Vagina (tissue), 2 donors: Measurements from ENCODE around the gene LIPT2. TPM values are rescaled to one million over a fixed set of nuclear protein-coding genes. Genes with fewer than 3 reads are reported as not detected.

Source experiments
- DNase-seq, 2 donors: peaks; one replicate each; pipeline ENCODE4 v3.0.0-alpha.2; 2017; ENCODE audit errors: extremely low spot score in 2 of 2
- H3K27ac ChIP-seq: fragments of 200-600 bp; sonication (generic); one replicate; pipeline ENCODE4 v1.5.1; 2019
- H3K27me3 ChIP-seq: fragments of 200-600 bp; sonication (generic); one replicate; pipeline ENCODE4 v1.5.1; 2019
- H3K36me3 ChIP-seq, 2 donors: fragments of 200-600 bp; sonication (generic); one replicate each; pipeline ENCODE4 v1.5.1; 2017 to 2019
- H3K4me1 ChIP-seq: fragments of 200-600 bp; sonication (generic); one replicate; pipeline ENCODE4 v1.5.1; 2019
- H3K4me3 ChIP-seq, 2 donors: fragments of 200-600 bp; sonication (generic); 1 replicate in 1 of 2; 2 replicates in 1 of 2; pipeline ENCODE4 v1.5.1; 2016 to 2019
- H3K9me3 ChIP-seq: fragments of 200-600 bp; sonication (generic); one replicate; pipeline ENCODE4 v1.5.1; 2019
- POLR2A ChIP-seq, 2 donors: fragments of 450-650 bp; IDR thresholded peaks; one replicate each; pipeline ENCODE4 v1.6.1; 2017; ENCODE audit warnings: antibody characterized with exemption in 2 of 2, mild to moderate bottlenecking in 2 of 2, moderate library complexity in 2 of 2
- POLR2AphosphoS5 ChIP-seq, 2 donors: sonication (generic); formaldehyde crosslinking; IDR thresholded peaks; one replicate each; pipeline ENCODE4 v1.9.0; 2017; ENCODE audit warnings: antibody characterized with exemption in 2 of 2, mild to moderate bottlenecking in 2 of 2, low read depth in 1 of 2; ENCODE audit not compliant: insufficient read depth in 1 of 2
- intact Hi-C: fragments of 100-400 bp; cut with DNase I; formaldehyde crosslinking; loops from one replicate; pipeline ENCODE4 v1.15.1; 2023
- small RNA-seq: library from RNA; depleted of rRNA; stranded (forward); fragments of <200 nt; gene quantifications from one replicate; pipeline ENCODE3, GENCODE V24; 2016
- total RNA-seq: library from RNA; depleted of rRNA; stranded (reverse); fragments of >200 nt; gene quantifications from one replicate; pipeline ENCODE4 v1.2.3, GENCODE V29; 2016
- TF ChIP-seq, protein P1 (sequence below), 3 experiments: fragments of 450-650 bp in 2 of 3; fragments of 200-600 bp in 1 of 3; sonication (generic) in 1 of 3; IDR thresholded peaks; one replicate each; pipeline ENCODE4 v1.5.1; 2017 to 2019; ENCODE audit warnings: antibody characterized with exemption in 3 of 3, mild to moderate bottlenecking in 2 of 3, moderate library complexity in 2 of 3

LIPT2 gene
- total RNA-seq, 1 donor from 2014 or later: 3.9 TPM

DNA sequence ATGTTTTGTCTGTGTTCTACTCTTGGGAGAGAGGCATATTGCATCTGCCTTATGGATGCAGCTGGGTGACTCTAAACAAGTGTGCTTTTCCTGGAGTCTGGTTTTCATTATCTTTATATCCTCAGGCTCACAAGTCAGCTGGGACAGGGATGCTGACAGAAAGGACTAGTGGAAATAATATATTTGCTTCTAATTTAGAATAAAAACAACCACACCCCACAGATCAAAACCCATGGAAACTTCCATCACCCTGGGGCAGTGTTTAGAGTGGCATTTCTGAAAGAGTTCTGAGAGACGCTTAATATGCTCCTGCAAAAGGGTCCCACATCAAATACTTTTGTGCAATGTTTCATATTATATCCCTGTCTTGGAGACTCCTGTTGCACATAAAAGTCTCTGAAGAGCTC is 47.0 kb downstream of the LIPT2 start:
- Histone ChIP-seq H3K4me1 (peaks cover 28% of the 10 kb centered on the region), H3K4me3 (no peak overlapping the region), H3K36me3 (no peaks in the 10 kb centered on the region), H3K27me3 (no peaks in the 10 kb centered on the region), H3K27ac (peak overlapping the region; percentile 12), H3K9me3 (no peaks in the 10 kb centered on the region)
- no peak for TF ChIP-seq POLR2AphosphoS5 (IDR thresholded peaks at IDR 0.05; ENCODE audit: insufficient read depth in 1 of 2, low read depth in 1 of 2)
- no peak for TF ChIP-seq POLR2A (IDR thresholded peaks at IDR 0.05)
- TF ChIP-seq, protein P1, sequence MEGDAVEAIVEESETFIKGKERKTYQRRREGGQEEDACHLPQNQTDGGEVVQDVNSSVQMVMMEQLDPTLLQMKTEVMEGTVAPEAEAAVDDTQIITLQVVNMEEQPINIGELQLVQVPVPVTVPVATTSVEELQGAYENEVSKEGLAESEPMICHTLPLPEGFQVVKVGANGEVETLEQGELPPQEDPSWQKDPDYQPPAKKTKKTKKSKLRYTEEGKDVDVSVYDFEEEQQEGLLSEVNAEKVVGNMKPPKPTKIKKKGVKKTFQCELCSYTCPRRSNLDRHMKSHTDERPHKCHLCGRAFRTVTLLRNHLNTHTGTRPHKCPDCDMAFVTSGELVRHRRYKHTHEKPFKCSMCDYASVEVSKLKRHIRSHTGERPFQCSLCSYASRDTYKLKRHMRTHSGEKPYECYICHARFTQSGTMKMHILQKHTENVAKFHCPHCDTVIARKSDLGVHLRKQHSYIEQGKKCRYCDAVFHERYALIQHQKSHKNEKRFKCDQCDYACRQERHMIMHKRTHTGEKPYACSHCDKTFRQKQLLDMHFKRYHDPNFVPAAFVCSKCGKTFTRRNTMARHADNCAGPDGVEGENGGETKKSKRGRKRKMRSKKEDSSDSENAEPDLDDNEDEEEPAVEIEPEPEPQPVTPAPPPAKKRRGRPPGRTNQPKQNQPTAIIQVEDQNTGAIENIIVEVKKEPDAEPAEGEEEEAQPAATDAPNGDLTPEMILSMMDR (IDR thresholded peaks at IDR 0.05): no peak
- no peak for DNase-seq
- intact Hi-C loops: loop anchor here (5.0 kb wide), 2 partner anchors 59 to 189 kb away; no protein-coding TSS in a partner anchor

DNA sequence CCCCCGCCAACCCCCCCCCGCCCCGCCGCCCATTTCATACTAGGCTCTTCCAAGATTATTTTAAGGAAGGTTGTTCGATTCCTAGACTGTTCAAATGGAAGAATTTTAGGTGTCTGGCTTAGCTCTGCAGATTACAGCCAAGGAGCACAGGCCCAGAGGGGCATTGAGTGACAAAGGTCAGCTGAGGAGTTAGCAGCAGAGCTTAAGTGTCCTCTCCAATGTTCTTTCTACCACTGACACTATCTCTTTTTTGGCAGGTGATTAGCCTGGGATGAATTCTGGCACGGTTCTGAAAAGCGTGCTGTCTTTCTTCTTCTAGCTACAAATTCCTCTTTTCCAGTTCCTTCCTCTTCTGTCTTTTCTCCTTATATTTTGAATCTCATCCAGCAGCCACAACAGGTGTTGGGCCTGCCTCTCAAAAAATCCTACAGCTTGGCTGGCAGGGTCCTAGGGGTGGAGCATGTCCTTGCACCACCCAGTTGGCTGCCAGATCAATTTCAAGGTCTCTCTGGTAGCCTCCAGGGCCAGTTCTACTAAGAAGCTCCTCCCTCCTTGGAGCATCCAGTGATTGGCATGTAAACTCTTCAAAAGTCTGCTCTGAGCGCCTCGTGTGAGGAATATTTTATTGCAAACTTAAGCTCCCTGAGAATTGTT is 49.2 kb downstream of the LIPT2 start:
- H3K4me1 ChIP-seq: peaks cover 28% of the 10 kb centered on the region
- no peak overlapping the region for H3K4me3 ChIP-seq
- DNase-seq: no peak
- H3K27me3 ChIP-seq: no peaks in the 10 kb centered on the region
- H3K9me3 ChIP-seq: no peaks in the 10 kb centered on the region
- TF ChIP-seq POLR2AphosphoS5 (IDR thresholded peaks at IDR 0.05; ENCODE audit: insufficient read depth in 1 of 2, low read depth in 1 of 2) (no peak), POLR2A (IDR thresholded peaks at IDR 0.05) (no peak)
- TF ChIP-seq, protein P1 (IDR thresholded peaks at IDR 0.05): no peak
- H3K36me3 ChIP-seq: no peaks in the 10 kb centered on the region
- peak overlapping the region; percentile 50 for H3K27ac ChIP-seq
- intact Hi-C loops: no loop called here

DNA sequence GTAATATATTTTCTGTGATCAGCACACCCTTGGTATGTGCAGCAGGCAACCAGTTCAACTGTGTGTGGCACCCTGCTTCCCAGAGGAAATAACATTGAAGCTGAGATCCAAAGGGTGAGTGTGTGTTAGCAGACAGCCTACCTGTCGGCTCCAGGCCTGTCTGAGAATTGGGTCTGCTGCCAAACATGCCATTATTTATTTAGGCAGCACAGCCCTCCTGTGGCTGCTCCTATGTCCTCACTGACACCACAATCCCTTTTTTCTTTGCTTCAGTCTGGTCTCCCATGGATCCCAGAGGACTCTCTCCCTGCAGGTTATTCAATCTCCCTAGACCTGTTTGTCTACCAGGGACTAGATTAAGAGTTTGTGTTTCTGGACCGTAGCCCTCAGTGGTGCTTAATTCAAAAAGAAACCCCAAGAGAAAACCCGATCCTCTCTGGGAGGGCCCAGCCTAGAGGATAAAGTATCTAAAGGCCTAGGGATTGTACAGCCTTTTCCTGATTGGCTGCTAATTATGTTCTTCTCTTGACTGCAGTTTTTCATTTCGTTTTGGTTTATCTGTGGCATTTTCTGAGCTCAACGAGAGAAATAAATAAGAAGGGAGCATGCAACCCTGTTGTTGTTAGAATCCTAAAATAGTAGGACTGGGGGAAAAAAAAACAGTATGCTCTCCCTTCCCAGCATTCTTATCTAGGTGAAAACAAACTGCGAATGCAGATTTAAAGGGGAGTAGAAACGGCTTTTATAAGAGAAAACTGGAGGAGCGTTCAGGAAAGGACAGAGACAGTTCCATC is 50.3 kb downstream of the LIPT2 start:
- no peak for DNase-seq

DNA sequence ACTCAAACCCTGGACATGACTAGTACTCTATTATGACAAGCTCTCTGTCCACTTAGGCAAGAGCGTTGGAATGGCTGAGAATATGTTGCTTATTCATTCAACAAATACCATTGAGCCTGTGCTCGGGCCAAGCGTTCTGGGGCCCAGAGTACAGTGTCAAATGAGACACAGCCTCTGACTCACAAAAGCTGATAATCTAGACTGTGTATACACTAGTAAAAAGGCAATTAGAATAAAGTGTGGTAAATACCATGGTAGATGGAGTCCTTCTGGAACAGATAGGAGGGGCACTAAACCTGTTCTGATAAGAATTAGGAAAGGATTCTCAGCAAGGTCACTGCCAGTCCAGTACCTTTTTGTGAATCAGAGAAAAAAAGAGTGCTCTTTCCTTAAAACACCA is 50.9 kb downstream of the LIPT2 start:
- peak overlapping the region; percentile 50 for H3K27ac ChIP-seq
- H3K27me3 ChIP-seq: no peaks in the 10 kb centered on the region
- no peak for DNase-seq
- H3K4me1 ChIP-seq: peaks cover 28% of the 10 kb centered on the region
- intact Hi-C loops: no loop called here
- H3K9me3 ChIP-seq: no peaks in the 10 kb centered on the region
- TF ChIP-seq POLR2A (IDR thresholded peaks at IDR 0.05) (no peak), POLR2AphosphoS5 (IDR thresholded peaks at IDR 0.05; ENCODE audit: insufficient read depth in 1 of 2, low read depth in 1 of 2) (no peak)
- TF ChIP-seq, protein P1 (IDR thresholded peaks at IDR 0.05): no peak
- H3K4me3 ChIP-seq: no peak overlapping the region
- H3K36me3 ChIP-seq: no peaks in the 10 kb centered on the region

More for the DNA sequence above, 50.3 kb downstream of the LIPT2 start:
- Histone ChIP-seq H3K4me1 (peaks cover 28% of the 10 kb centered on the region), H3K9me3 (no peaks in the 10 kb centered on the region), H3K4me3 (no peak overlapping the region), H3K27ac (peak overlapping the region; percentile 50), H3K36me3 (no peaks in the 10 kb centered on the region), H3K27me3 (no peaks in the 10 kb centered on the region)
- intact Hi-C loops: no loop called here
- TF ChIP-seq POLR2AphosphoS5 (IDR thresholded peaks at IDR 0.05; ENCODE audit: insufficient read depth in 1 of 2, low read depth in 1 of 2) (no peak), POLR2A (IDR thresholded peaks at IDR 0.05) (no peak)
- TF ChIP-seq, protein P1 (IDR thresholded peaks at IDR 0.05): peak in 2 of 3 experiments; percentile 4 to 22

Small RNA genes lying within 50 kb of the gene (small RNA-seq; reads per million reads assigned to genes)
- gene CYCSP27: not detected

Other genes starting within 250 kb of the LIPT2 start
- 1.7 TPM for gene P4HA3, start 182.1 kb downstream of the LIPT2 start, total RNA-seq
- gene PGM2L1, start 95.3 kb downstream of the LIPT2 start, total RNA-seq: 10.6 TPM
- gene KCNE3, start 26.2 kb downstream of the LIPT2 start, total RNA-seq: 5.2 TPM
- gene POLD3, start 98.9 kb upstream of the LIPT2 start, total RNA-seq: 13.5 TPM
- 3.7 TPM for gene CHRDL2, start 237.7 kb upstream of the LIPT2 start, total RNA-seq